Measurements from ENCODE around the gene SLC35G6. TPM values are rescaled to one million over a fixed set of nuclear protein-coding genes. Genes with fewer than 3 reads are reported as not detected.

Gene SLC35G6
- total RNA-seq, 1 experiment from 2014 or later = not detected

GRCh38 chr17:7444682-7445618 is 36.3 kb upstream of the SLC35G6 start, which contains the start of gene CHRNB1:
Gene CHRNB1, plus strand, starts transcription at chr17:7445061. Its CDS starts 67 bp downstream, at chr17:7445128.
- DNase-seq = no peak
- no peaks in the 10 kb centered on the region for H3K27me3 ChIP-seq
- H3K4me3 ChIP-seq = no peak within 1 kb of the TSS
- H3K9me3 ChIP-seq = no peaks in the 10 kb centered on the region
- no peaks in the 10 kb centered on the region for H3K36me3 ChIP-seq

GRCh38 chr17:7445619-7445968 is 35.7 kb upstream of the SLC35G6 start:
- Histone ChIP-seq H3K4me3 (no peak overlapping the region), H3K9me3 (no peaks in the 10 kb centered on the region), H3K27me3 (no peaks in the 10 kb centered on the region), H3K36me3 (no peaks in the 10 kb centered on the region)
- no peak for DNase-seq

DNA sequence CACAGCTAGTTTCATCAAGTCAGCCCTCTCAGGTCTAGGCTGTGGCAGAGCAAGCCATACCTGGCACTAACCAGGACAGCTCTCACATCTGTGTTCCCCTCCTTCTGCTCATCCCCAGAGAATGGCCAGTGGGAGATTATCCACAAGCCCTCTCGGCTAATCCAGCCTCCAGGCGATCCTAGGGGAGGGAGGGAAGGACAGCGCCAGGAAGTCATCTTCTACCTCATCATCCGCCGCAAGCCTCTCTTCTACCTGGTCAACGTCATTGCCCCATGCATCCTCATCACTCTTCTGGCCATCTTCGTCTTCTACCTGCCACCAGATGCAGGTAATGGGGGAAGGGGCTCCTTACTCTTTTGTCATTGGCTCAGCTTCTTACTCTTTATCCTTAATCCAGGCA is 32.8 kb upstream of the SLC35G6 start:
- no peaks in the 10 kb centered on the region for H3K36me3 ChIP-seq

GRCh38 chr17:7459961-7460545 is 21.2 kb upstream of the SLC35G6 start:
- no peaks in the 10 kb centered on the region for H3K27me3 ChIP-seq
- no peak overlapping the region for H3K4me3 ChIP-seq
- no peak for DNase-seq

More for the DNA sequence above, 32.8 kb upstream of the SLC35G6 start:
- Histone ChIP-seq H3K9me3 (no peaks in the 10 kb centered on the region), H3K27me3 (no peaks in the 10 kb centered on the region), H3K4me3 (no peak overlapping the region)
- DNase-seq = no peak

DNA sequence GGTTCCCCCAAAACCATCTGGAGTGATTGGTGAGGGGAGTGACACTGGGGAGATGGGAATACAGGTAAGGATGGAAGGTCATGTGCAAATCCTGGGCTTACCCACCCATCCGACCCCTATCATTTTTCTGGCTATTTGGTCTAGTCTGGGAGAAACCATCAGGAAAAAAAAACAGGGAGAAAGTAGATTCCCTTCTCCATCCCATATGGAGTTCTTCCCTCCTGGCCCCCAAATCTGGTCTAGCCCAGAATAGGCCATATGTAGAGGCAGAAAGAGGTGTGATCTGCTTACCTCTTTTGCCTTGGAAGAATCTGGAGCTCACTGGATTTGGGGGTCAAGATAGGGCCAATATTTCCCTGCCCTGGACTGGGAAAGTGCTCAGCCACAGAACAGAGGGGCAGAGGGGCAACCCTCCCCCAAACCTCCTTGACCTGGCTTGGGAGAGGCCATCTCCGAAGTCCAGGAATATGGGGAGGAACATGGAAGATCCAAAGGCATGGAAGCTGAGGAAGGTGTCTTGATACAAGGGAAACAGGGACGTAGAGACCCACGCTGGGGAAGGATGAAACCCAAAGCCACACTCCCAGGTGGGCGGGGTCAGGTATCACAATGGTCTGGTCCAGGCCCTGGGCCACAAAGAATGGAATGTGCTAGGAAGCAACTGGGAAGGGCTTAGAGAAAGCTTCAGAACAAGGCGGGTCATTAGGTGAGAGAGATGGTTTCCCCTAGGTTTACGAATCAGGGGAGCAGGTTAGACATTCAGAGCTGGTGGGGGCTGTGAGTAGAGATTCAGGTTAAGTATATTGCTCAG is 20.2 kb upstream of the SLC35G6 start:
- H3K9me3 ChIP-seq = no peaks in the 10 kb centered on the region
- DNase-seq = no peak
- no peaks in the 10 kb centered on the region; the same call in 1 of the 2 replicates for H3K36me3 ChIP-seq
- H3K4me3 ChIP-seq = no peak overlapping the region
- no peaks in the 10 kb centered on the region for H3K27me3 ChIP-seq

More at GRCh38 chr17:7459961-7460545, 21.2 kb upstream of the SLC35G6 start:
- no peaks in the 10 kb centered on the region for H3K36me3 ChIP-seq
- H3K9me3 ChIP-seq = no peaks in the 10 kb centered on the region

GRCh38 chr17:7462474-7463371 is 18.5 kb upstream of the SLC35G6 start:
- H3K9me3 ChIP-seq = no peaks in the 10 kb centered on the region

GRCh38 chr17:7463372-7463846 is 17.8 kb upstream of the SLC35G6 start:
- Histone ChIP-seq H3K4me3 (no peak overlapping the region), H3K36me3 (peaks cover 3% of the 10 kb centered on the region; the same call in 1 of the 2 replicates), H3K27me3 (no peaks in the 10 kb centered on the region), H3K9me3 (no peaks in the 10 kb centered on the region)
- no peak for DNase-seq

More at GRCh38 chr17:7462474-7463371, 18.5 kb upstream of the SLC35G6 start:
- H3K4me3 ChIP-seq = no peak overlapping the region
- no peak for DNase-seq
- H3K27me3 ChIP-seq = no peaks in the 10 kb centered on the region
- H3K36me3 ChIP-seq = peaks cover 3% of the 10 kb centered on the region; the same call in 1 of the 2 replicates

- H3K9me3 ChIP-seq = no peaks in the 10 kb centered on the region
- peaks cover 3% of the 10 kb centered on the region; the same call in 1 of the 2 replicates for H3K36me3 ChIP-seq
- H3K27me3 ChIP-seq = no peaks in the 10 kb centered on the region
- no peak for DNase-seq
- H3K4me3 ChIP-seq = no peak overlapping the region
These were observed 17.2 kb upstream of the SLC35G6 start for GRCh38 chr17:7464081-7464480.

GRCh38 chr17:7465597-7466275 is 15.5 kb upstream of the SLC35G6 start:
- DNase-seq = no peak
- Histone ChIP-seq H3K36me3 (peaks cover 3% of the 10 kb centered on the region; the same call in 1 of the 2 replicates), H3K27me3 (no peaks in the 10 kb centered on the region), H3K9me3 (no peaks in the 10 kb centered on the region), H3K4me3 (no peak overlapping the region)

DNA sequence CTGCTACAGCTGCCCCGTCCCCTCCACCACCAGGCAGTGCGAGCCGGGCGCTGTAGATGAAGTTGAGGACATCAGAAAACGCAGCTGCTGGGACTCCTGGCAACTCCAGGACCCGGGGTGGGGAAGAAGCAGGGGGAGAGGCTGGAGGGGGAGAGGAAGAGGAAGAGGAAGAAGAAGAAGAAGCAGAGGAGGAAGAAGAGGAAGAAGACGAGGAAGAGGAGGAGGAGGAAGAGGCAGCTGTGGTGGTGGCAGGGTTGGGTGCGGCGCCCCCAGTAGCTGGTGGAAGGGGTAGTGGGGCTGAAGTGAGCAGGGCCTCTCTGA is 15.0 kb upstream of the SLC35G6 start:
- no peak overlapping the region for H3K4me3 ChIP-seq

GRCh38 chr17:7466639-7467341 is 14.5 kb upstream of the SLC35G6 start:
- H3K27me3 ChIP-seq = no peaks in the 10 kb centered on the region
- H3K4me3 ChIP-seq = no peak overlapping the region
- peaks cover 3% of the 10 kb centered on the region; the same call in 1 of the 2 replicates for H3K36me3 ChIP-seq
- DNase-seq = peak; percentile 71
- no peaks in the 10 kb centered on the region for H3K9me3 ChIP-seq

More for the DNA sequence above, 15.0 kb upstream of the SLC35G6 start:
- Histone ChIP-seq H3K27me3 (no peaks in the 10 kb centered on the region), H3K9me3 (no peaks in the 10 kb centered on the region), H3K36me3 (peaks cover 3% of the 10 kb centered on the region; the same call in 1 of the 2 replicates)
- no peak for DNase-seq

DNA sequence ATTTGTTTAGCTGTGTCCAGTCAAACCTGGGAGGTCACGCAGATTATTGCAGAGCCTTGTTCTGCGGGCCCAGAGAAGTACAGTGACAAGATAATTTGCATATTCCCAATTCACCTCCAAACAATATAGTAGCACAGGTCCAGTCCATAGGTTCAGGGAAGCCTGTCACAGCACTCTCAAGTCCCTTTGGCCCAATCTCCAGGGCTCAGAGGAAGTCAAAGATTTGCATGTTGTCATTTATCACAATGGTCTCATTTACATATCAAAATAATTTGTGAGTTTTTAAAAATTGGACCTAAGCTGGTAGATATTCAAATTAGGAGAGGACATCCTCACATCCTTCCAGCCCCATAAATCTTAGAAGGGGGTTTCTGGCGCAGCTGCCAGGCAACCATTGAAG is 13.7 kb upstream of the SLC35G6 start:
- Histone ChIP-seq H3K9me3 (no peaks in the 10 kb centered on the region), H3K27me3 (no peaks in the 10 kb centered on the region), H3K4me3 (no peak overlapping the region), H3K36me3 (peaks cover 3% of the 10 kb centered on the region; the same call in 1 of the 2 replicates)
- DNase-seq = no peak

GRCh38 chr17:7468290-7468689 is 13.0 kb upstream of the SLC35G6 start:
- no peaks in the 10 kb centered on the region for H3K9me3 ChIP-seq
- no peak overlapping the region for H3K4me3 ChIP-seq
- DNase-seq = no peak
- H3K27me3 ChIP-seq = no peaks in the 10 kb centered on the region
- peaks cover 3% of the 10 kb centered on the region; the same call in 1 of the 2 replicates for H3K36me3 ChIP-seq

DNA sequence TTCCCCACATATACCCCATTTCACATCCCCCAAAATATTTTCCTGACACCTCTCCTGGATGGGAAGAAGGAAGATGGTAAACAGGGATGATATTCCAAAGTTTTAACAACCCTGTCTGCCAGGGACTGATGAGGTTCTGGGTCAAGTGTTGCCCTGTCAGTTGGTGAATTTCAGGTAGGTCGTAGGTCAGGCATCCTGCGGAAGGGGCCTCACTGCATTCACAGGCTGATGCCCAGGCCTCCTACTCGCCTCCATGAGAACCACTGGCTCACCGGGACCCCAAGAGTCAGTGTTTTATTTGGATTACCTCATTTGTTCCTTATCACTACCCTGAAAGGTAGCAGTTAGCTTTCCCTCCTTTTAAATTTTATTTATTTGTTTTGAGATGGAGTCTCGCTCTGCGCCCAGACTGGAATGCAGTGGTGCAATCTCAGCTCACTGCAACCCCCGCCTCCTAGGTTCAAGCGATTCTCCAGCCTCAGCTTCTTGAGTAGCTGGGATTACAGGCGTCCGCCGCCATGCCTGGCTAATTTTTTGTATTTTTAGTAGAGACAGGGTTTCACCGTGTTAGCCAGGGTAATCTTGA is 12.3 kb upstream of the SLC35G6 start:
- Histone ChIP-seq H3K36me3 (peaks cover 3% of the 10 kb centered on the region; the same call in 1 of the 2 replicates), H3K9me3 (no peaks in the 10 kb centered on the region), H3K4me3 (no peak overlapping the region), H3K27me3 (no peaks in the 10 kb centered on the region)
- DNase-seq = no peak

All from MG63 (cell line).